Calu3 (cell line): ENCODE measurements around the gene HSPA12B. TPM values are rescaled to one million over a fixed set of nuclear protein-coding genes. Genes with fewer than 3 reads are reported as not detected.
A peak's percentile ranks its signal among the peaks of the same experiment; 100 is the strongest.

Experiments used
- BruUV-seq: library from RNA; stranded (reverse); fragments of 400-500 nt; replicated peaks from 2 replicates; lab custom pipeline; 2021; lab: Mats Ljungman, UMichigan
- CTCF ChIA-PET: fragments of 300-600 bp; sonication (Branson Sonifier 250); formaldehyde crosslinking; loops from one replicate; lab custom pipeline; 2022; ENCODE audit warnings: antibody characterized with exemption; lab: Charles Lee
- DNase-seq: peaks from one replicate; pipeline ENCODE4 v3.0.0; 2022
- H3K27ac Mint-ChIP-seq: one replicate; pipeline ENCODE4 v1.8.0; 2022; ENCODE audit warnings: mixed read lengths; ENCODE audit not compliant: unreplicated experiment
- H3K27me3 Mint-ChIP-seq: one replicate; pipeline ENCODE4 v1.8.0; 2022; ENCODE audit warnings: mixed read lengths; ENCODE audit not compliant: unreplicated experiment
- H3K36me3 Mint-ChIP-seq: one replicate; pipeline ENCODE4 v1.8.0; 2022; ENCODE audit warnings: mild to moderate bottlenecking, moderate library complexity, mixed read lengths; ENCODE audit not compliant: insufficient read depth, unreplicated experiment
- H3K4me1 Mint-ChIP-seq: one replicate; pipeline ENCODE4 v1.8.0; 2022; ENCODE audit warnings: mild to moderate bottlenecking, low read depth, mixed read lengths; ENCODE audit not compliant: unreplicated experiment
- H3K4me3 Mint-ChIP-seq: one replicate; pipeline ENCODE4 v1.8.0; 2022; ENCODE audit warnings: mild to moderate bottlenecking, low read depth, moderate library complexity, mixed read lengths; ENCODE audit not compliant: unreplicated experiment
- H3K9me3 Mint-ChIP-seq: one replicate; pipeline ENCODE4 v1.8.0; 2022; ENCODE audit warnings: low read depth, mixed read lengths; ENCODE audit not compliant: unreplicated experiment
- CTCF ChIP-seq: fragments of 200-600 bp; IDR thresholded peaks from one replicate; pipeline ENCODE4 v1.8.0; 2022; ENCODE audit warnings: antibody characterized with exemption; ENCODE audit not compliant: unreplicated experiment
- intact Hi-C: fragments of 100-400 bp; cut with micrococcal nuclease; formaldehyde crosslinking; loops from one replicate; pipeline ENCODE4 v1.10.0; 2022; ENCODE audit not compliant: unreplicated experiment
- total RNA-seq: library from RNA; stranded (reverse); gene quantifications from 2 replicates; pipeline ENCODE4 v1.2.3, GENCODE V29; 2022

Gene HSPA12B
- total RNA-seq, 1 experiment from 2014 or later: not detected

- no peak for DNase-seq
- peaks cover 14% of the 10 kb centered on the region for H3K36me3 Mint-ChIP-seq
- no peaks in the 10 kb centered on the region for H3K9me3 Mint-ChIP-seq
- intact Hi-C loops: no loop called here
- no peak overlapping the region for H3K4me3 Mint-ChIP-seq
- H3K27ac Mint-ChIP-seq: no peak overlapping the region
- BruUV-seq: no TSS peak
- CTCF ChIA-PET: interaction anchor here (0.8 to 0.9 kb wide), 2 partner anchors 14 to 16 kb away, joined by 4 read pairs; partner anchors contain the start of gene ADISSP
- no peak for TF ChIP-seq CTCF
- peaks cover 16% of the 10 kb centered on the region for H3K27me3 Mint-ChIP-seq
- peaks cover 10% of the 10 kb centered on the region for H3K4me1 Mint-ChIP-seq
Measured at GRCh38 chr20:3751305-3751674, 18.8 kb downstream of the HSPA12B start.

GRCh38 chr20:3751675-3752385, 19.3 kb downstream of the HSPA12B start:
- Mint-ChIP-seq H3K4me3 (peak overlapping the region; percentile 69), H3K36me3 (peaks cover 14% of the 10 kb centered on the region), H3K27ac (no peak overlapping the region), H3K9me3 (no peaks in the 10 kb centered on the region), H3K4me1 (peaks cover 10% of the 10 kb centered on the region), H3K27me3 (peaks cover 11% of the 10 kb centered on the region)
- no TSS peak for BruUV-seq
- peak; percentile 53 for DNase-seq
- no peak for TF ChIP-seq CTCF
- intact Hi-C loops: loop anchor here (2.0 kb wide), 1 partner anchor 59 kb away; no protein-coding TSS in a partner anchor
- CTCF ChIA-PET: interaction anchor here (0.8 to 0.9 kb wide), 2 partner anchors 15 to 16 kb away, joined by 4 read pairs; partner anchors contain the start of gene ADISSP

- Mint-ChIP-seq H3K4me1 (peaks cover 10% of the 10 kb centered on the region), H3K36me3 (peaks cover 14% of the 10 kb centered on the region), H3K27me3 (peaks cover 6% of the 10 kb centered on the region), H3K9me3 (no peaks in the 10 kb centered on the region), H3K4me3 (peak overlapping the region; percentile 69), H3K27ac (no peak overlapping the region)
- intact Hi-C loops: loop anchor here (2.0 kb wide), 1 partner anchor 58 kb away; no protein-coding TSS in a partner anchor
- no TSS peak for BruUV-seq
- no peak for DNase-seq
- CTCF ChIA-PET: no interaction called here
- no peak for TF ChIP-seq CTCF
Measured at GRCh38 chr20:3752386-3752759, 19.9 kb downstream of the HSPA12B start.

- Mint-ChIP-seq H3K4me1 (peaks cover 10% of the 10 kb centered on the region), H3K27ac (no peak overlapping the region), H3K36me3 (peaks cover 14% of the 10 kb centered on the region), H3K27me3 (no peaks in the 10 kb centered on the region), H3K4me3 (no peak overlapping the region), H3K9me3 (no peaks in the 10 kb centered on the region)
- BruUV-seq: no TSS peak
- TF ChIP-seq CTCF: no peak
- intact Hi-C loops: loop anchor here (2.0 kb wide), 1 partner anchor 58 kb away; no protein-coding TSS in a partner anchor
- peak; percentile 50 for DNase-seq
- CTCF ChIA-PET: interaction anchor here (0.6 to 0.7 kb wide), 2 partner anchors 18 to 65 kb away, joined by 3 to 8 read pairs; no protein-coding TSS in a partner anchor
Measured at GRCh38 chr20:3753098-3753497, 20.6 kb downstream of the HSPA12B start.
